ENCODE results near the gene TNRC18.
"Not testable (repeated sequence)": the region's sequence is repeated elsewhere in the genome, so short reads cannot be mapped to it uniquely, and the experiment has no call there.

The TNRC18 gene

GRCh38 chr7:5348134-5349004 is 75.3 kb downstream of the TNRC18 start:
- no peak for DNase-seq

DNA sequence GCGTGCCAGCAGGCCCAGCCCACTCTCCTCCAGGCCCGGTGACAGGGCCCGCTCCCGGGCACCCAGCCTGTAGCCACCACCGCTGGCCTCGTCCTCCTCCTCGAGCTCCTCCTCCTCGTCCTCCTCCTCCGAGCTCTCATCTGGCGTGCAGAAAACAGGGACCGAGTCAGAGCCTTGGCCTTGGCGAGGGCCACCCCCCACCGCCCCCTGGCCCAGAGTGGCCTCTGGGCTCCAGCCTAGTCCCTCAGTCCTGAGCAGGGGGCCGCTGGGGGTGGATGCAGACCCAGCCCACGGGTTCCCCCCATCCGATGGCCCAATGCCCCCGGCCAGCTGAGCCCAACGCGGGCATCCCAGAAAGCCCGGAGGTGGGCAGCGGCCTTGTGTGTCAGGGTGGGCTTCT is 78.0 kb downstream of the TNRC18 start:
- DNase-seq = no peak

DNA sequence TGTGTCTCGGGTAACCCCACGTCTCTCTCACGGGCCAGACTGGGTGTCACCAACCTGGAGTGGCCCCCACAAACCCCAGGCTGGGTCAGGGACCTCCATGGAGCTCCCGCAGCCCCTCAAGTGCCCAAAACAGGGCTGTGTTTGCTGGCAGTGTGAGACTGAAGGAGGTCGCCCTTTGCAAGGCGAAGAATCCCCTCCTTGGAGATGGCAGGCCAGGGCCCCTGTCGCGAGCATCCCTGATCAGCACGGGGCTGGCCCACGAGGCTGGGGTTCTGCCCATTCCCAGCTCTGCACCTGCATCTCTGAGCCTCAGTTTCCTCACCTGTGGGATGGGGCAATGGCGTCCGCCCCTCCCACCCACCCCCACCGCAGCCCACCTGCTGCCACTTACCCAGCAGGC is 78.5 kb downstream of the TNRC18 start:
- DNase-seq = no peak

DNA sequence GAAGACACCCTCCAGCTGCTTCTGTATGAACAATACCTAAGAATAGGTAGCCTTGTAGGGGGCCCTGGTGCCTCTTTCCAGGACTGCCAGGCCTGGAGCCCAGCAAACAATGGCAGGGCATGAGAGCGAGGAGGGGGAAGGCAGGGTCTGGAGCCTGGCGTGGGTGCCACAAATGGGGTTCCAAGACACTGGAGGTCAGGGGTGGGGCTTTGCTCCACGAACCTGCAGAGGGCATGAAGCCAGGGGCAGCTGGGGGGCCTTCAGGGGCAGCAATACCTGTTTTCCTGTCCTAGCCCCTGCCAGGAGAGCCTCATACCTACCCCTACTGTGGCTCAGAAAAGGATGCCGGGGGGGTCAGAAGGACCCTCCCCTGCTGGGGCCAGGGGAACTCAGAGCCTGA is 79.3 kb downstream of the TNRC18 start:
- no peak for DNase-seq

DNA sequence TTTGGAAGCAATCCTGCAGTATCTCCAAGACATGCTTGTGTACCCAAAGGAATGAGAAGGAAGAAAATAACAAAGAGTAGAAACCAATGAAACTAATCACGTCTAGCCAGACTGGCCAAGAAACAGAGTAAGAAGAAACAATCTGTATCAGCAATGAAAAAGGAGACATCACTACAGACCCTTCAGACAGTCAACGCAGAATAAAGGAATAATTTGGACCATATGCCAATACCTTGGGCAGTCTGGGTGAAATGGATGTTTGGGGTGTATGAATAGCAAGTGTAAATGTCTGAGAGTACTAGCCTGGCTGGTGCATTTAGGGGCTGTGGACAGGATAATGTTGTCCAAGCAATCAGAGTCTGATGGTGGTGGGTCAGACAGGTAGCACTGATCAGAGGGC is 79.8 kb downstream of the TNRC18 start:
- DNase-seq = no peak

- no peak for DNase-seq
These were observed 81.0 kb downstream of the TNRC18 start for GRCh38 chr7:5342631-5343030.

- no peak for DNase-seq
These were observed 83.7 kb downstream of the TNRC18 start for GRCh38 chr7:5339955-5340354.

- no peak for DNase-seq
These were observed 86.6 kb downstream of the TNRC18 start for GRCh38 chr7:5337047-5337446.

DNA sequence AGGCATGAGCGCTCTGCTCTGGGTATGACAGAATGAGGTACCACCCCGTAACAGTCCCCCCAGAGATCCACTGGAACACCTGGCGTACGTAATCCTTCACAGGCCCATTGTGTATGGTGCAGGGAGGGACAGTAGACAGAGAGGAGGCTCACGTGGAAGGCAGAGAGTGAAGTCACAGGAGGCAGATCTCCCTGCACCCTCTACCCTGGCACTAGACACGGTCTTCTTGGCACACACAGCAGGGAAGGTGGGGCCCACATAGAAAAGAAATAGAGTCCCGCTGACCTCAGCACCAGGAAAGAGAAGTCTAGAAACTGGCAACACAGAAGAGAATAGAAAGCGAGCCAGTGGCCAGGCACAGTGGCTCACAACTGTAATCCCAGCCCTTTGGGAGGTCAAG is 89.0 kb downstream of the TNRC18 start:
- no peak for DNase-seq

- DNase-seq = no peak
These were observed 90.3 kb downstream of the TNRC18 start for GRCh38 chr7:5333121-5334045.

DNA sequence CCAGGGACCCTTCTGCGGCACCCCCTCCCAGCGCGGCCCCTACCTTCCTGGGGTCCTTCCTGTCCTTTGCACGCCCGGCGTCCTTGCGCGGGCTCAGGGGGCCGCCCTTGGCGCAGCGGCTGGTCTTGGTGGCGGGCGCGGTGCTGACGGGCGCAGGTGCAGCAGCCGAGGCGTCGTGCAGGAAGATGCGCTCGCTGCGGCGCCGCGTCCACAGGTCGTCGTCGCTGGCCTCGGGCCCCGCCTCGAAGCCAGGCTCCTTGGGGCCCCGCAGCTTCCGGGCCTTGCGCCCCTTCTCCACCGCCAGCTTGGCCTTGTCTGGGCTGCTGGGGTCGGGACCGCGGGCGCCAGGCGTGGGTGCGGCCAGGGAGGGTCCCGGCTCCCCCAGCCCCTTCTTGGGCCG is 91.1 kb downstream of the TNRC18 start:
- no peak for DNase-seq

DNA sequence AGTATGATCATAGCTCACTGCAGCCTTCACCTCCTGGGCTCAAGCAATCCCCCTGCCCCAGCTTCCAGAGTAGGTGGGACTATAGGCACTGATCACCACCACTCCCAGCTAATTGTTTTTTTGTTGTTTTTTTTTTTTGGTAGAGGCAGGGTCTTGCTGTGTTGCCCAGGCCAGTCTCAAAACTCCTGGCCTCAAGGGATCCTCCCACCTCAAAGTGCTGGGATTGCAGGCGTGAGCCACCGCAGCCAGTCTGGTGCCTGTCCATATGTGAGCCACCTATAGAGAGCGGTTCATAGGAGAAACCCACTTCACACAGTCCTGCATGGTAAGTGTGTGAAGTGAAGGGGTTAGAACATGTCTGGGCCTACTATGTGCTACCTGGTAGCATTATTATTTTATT is 93.3 kb downstream of the TNRC18 start:
- no peak for DNase-seq

DNA sequence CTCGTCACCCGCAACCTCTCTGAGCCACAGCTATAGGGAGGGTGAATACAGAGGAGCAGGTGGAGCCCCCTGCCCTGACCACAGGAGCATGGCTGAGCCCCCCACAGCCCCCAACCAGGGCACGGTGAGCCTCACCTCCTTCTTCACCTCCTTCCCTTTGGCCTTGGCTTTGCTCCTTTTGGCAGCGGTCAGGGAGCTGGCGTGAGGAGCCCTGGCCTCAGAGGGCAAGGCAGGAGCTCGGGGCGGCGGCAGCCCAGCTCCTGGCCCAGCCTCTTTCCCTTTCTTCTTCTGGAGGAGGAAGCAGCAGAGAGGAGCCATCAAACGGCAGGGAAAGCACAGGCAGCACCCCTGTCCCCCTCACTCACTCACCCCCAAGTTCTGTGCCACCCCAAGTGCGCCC is 98.7 kb downstream of the TNRC18 start:
- no peak for DNase-seq

DNA sequence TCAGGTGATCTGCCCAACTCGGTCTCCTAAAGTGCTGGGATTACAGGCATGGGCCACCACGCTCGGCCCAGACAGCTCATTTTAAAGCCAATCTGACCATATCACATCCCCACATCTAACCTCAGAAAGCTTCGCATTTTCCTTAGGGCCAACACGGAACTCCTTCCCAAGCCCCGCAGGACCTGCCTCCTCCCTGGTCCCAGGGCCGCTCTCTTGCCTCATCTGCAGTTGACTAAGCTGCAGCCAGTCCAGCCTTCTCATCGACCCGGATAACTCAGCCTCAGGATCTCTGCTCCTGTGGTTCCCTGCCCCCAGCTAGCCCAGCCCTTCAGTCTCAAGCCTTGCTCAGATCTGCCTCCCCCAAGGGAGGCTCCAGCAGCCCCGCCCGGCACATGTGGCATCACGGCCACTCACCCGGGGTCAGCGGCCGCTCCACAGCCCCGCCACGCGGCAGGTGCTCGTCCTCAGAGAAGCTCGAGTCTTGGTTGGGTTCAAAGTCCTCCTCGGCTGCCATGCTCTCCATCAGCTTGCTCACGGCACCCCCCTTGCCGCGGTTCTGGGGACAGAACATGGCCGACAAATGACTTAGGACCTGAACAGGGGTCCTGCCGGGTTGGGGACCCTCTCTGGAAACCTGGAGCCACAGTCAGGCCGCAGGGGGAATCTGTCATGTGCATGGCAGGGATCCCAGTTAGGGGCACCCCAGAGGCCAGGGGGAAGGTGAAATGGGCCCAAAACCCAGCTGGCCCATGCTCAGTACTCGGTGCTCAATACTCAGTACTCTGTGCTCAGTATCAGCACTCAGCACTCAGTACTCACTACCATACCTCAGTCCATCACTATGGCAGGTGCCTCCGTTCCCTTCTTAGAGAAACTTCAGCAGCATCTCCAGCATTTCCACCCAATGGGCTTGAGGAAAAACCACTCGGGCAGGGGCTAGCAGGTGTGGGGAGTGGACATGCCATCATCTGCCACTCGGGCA is 99.5 kb downstream of the TNRC18 start:
- DNase-seq = not testable (repeated sequence)

GRCh38 chr7:5322621-5323410 is 100.8 kb downstream of the TNRC18 start:
- no peak for DNase-seq

- DNase-seq = no peak
These were observed 102.7 kb downstream of the TNRC18 start for GRCh38 chr7:5320802-5321396.

GRCh38 chr7:5320391-5320790 is 103.2 kb downstream of the TNRC18 start:
- no peak for DNase-seq

DNA sequence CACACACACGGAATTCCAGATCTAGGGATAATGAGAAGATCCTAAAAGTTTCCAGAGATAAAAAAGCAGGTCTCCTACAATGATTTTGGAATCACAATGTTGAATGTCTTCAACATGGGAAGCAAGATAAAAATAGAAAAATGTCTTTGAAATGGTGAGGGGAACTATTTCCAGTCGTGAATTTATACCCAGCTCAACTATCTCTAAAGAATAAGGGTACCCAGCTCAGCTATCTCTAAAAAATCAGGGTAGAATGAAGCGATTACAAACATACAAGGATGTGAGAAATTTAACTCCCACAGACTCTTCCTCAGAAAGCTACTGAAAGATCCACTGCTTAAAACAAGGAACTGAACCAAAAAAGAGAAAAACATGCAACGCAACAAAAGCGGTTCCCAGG is 105.0 kb downstream of the TNRC18 start:
- DNase-seq = not testable (repeated sequence)

DNA sequence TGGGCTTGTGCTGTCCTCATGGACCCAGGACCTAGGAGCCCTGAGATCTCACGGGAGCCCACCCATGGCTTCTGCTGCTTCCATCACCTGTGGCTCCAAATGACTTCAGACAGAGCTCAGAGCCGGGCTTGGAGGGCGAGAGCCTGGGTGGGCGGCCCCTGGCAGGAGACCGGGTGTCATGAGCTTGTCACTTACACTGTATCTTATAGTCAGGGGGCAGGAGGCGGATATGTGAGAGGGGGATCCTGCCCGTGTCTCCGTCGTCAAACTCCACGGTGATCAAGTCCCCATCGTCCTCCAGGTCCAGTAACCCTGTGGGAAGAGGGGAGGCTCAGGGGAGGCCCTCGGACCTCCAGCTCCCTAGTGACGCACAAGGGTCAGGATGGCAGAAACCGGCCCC is 107.9 kb downstream of the TNRC18 start:
- DNase-seq = no peak

- no peak for DNase-seq
These were observed 108.8 kb downstream of the TNRC18 start for GRCh38 chr7:5314864-5315263.

Data from NCI-H1436 (cell line).